Left ventricle myocardium inferior (tissue), 1 donor: Measurements from ENCODE around the gene KRTAP10-2. TPM values are rescaled to one million over a fixed set of nuclear protein-coding genes. Genes with fewer than 3 reads are reported as not detected.

Experiments
- DNase-seq: peaks from one replicate; pipeline ENCODE4 v3.0.0-alpha.2; 2020
- H3K27ac ChIP-seq: fragments of 200-600 bp; replicated peaks from 2 replicates; pipeline ENCODE4 v1.8.0; 2021
- H3K27me3 ChIP-seq: fragments of 200-600 bp; 2 replicates; pipeline ENCODE4 v1.8.0; 2021; ENCODE audit warnings: low read depth
- H3K36me3 ChIP-seq: fragments of 200-600 bp; 2 replicates; pipeline ENCODE4 v1.8.0; 2021
- H3K4me1 ChIP-seq: fragments of 200-600 bp; 2 replicates; pipeline ENCODE4 v1.8.0; 2021
- H3K4me3 ChIP-seq: fragments of 200-600 bp; 2 replicates; pipeline ENCODE4 v1.8.0; 2021; ENCODE audit warnings: mild to moderate bottlenecking, moderate library complexity
- H3K9me3 ChIP-seq: fragments of 200-600 bp; replicated peaks from 2 replicates; pipeline ENCODE4 v1.8.0; 2021
- intact Hi-C: fragments of 100-400 bp; cut with micrococcal nuclease; formaldehyde crosslinking; loops from one replicate; pipeline ENCODE4 v1.11.0; 2022
- total RNA-seq: library from RNA; stranded (reverse); fragmentation: NEBNext Ultra II Directional; extraction: Animal tissue kit (Norgen Biotek cat#: 25700); gene quantifications from one replicate; pipeline ENCODE4 v1.2.1, GENCODE V29; 2021
- TF ChIP-seq, protein P1 (sequence below): fragments of 200-600 bp; IDR thresholded peaks from 2 replicates; pipeline ENCODE4 v1.8.0; 2021; ENCODE audit warnings: antibody characterized with exemption, mild to moderate bottlenecking, borderline replicate concordance
- donor health status: DM: no; HTN: yes; CAD: no; lungs with severe emphysema.

Gene KRTAP10-2
- total RNA-seq, 1 donor from 2014 or later: not detected

DNA sequence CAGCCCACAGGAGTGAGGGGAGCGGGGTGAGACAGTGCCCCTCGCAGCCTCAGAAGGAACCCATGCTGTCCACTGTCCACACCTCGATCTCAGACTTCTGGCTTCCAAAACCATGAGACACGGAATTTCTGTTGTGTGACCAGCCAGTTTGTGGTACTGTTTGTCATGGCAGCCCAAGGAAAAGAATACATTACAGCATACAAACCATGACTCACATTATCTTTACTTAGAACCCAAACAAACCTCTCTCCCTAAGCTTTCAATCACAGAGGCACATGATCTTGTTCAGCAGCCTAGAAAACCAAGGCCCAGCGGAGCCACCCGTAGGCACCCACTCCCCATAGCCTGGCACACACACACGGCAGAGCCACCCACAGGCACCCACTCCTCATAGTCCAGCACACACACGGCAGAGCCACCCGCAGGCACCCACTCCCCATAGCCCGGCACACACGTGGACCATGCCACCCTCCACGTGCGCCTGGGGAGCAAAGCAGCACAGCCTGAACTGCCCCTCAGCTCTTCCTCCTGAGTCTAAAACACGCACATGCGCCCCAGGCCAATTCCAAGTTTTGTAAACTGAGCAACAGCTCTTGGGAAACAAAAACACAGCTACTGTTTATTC lies 21.8 kb upstream of the KRTAP10-2 start:
- no peaks in the 10 kb centered on the region for H3K4me1 ChIP-seq
- H3K27ac ChIP-seq: no peak overlapping the region
- no peaks in the 10 kb centered on the region for H3K36me3 ChIP-seq
- peaks cover 30% of the 10 kb centered on the region for H3K27me3 ChIP-seq
- DNase-seq: no peak
- H3K4me3 ChIP-seq: no peak overlapping the region
- TF ChIP-seq, protein P1, sequence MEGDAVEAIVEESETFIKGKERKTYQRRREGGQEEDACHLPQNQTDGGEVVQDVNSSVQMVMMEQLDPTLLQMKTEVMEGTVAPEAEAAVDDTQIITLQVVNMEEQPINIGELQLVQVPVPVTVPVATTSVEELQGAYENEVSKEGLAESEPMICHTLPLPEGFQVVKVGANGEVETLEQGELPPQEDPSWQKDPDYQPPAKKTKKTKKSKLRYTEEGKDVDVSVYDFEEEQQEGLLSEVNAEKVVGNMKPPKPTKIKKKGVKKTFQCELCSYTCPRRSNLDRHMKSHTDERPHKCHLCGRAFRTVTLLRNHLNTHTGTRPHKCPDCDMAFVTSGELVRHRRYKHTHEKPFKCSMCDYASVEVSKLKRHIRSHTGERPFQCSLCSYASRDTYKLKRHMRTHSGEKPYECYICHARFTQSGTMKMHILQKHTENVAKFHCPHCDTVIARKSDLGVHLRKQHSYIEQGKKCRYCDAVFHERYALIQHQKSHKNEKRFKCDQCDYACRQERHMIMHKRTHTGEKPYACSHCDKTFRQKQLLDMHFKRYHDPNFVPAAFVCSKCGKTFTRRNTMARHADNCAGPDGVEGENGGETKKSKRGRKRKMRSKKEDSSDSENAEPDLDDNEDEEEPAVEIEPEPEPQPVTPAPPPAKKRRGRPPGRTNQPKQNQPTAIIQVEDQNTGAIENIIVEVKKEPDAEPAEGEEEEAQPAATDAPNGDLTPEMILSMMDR: no peak
- peaks cover 37% of the 10 kb centered on the region for H3K9me3 ChIP-seq
- intact Hi-C loops: no loop called here

DNA sequence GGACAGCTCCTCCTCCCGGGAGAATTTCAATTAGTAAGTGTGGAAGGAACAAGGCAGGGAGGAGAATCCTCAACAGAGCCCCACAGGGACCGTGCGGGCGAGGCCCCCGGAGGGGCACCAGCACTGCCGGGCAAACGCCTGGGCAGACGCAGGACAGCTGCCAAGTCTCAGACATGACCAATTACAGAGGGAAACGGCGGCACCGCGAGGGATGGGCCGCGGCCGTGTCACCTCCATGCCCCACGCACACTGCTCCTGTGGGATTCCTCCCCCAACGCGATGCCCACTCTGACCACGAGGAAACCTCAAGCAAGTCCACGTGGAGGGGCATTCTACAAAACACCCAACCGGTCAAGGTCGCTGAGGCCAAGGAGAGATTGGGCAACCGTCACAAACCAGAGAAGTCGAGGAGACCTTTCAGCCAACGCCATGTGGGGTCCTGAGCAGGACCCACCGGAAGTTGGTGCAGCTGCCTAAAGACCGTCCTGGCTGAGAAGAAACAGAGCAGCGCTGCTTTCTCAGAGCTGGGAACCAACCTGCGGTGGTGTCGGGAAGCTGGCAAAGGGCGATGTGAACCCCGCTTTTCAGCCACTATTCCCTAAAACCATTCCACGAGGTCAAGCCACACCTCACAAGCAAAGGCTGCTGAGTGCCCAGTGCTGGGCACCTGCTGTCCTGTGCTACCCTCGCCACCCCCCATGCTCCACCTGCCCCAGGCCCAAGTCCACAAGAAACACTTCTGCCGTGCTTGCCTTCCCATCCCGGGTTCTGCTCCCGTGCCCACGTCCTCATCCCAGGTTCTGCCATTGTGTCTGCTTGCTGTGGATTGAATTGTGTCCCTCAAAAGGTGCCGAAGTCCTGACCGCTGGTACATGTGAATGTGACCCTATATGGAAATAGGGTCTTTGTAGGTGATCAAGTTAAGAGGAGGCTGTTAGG lies 20.8 kb upstream of the KRTAP10-2 start:
- H3K36me3 ChIP-seq: no peaks in the 10 kb centered on the region
- no peak overlapping the region for H3K27ac ChIP-seq
- H3K27me3 ChIP-seq: peaks cover 30% of the 10 kb centered on the region
- no peak for DNase-seq
- intact Hi-C loops: no loop called here
- H3K4me1 ChIP-seq: no peaks in the 10 kb centered on the region
- TF ChIP-seq, protein P1: no peak
- H3K4me3 ChIP-seq: no peak overlapping the region
- H3K9me3 ChIP-seq: peaks cover 31% of the 10 kb centered on the region

DNA sequence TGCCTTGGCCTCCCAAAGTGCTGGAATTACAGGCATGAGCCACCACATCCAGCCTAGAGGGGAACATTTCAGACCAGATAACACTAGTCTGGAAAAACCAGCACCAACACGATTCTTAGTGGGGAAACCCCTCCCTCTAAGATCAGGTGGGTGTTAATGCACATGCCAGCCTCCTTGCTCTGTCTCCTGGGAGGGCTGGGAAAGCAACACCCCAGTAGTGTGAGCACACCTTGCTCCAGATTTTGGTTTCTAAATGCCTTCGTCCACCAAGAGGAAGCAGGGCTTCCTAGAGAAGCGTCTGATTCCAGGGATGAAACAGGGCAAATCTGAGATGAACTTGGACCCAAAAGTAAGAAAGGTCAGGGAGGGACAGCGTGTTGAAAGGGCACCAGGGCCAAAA lies 20.0 kb upstream of the KRTAP10-2 start:
- no peak overlapping the region for H3K27ac ChIP-seq
- H3K4me3 ChIP-seq: no peak overlapping the region
- no peaks in the 10 kb centered on the region for H3K36me3 ChIP-seq
- peaks cover 30% of the 10 kb centered on the region for H3K27me3 ChIP-seq
- H3K9me3 ChIP-seq: peaks cover 27% of the 10 kb centered on the region
- intact Hi-C loops: no loop called here
- TF ChIP-seq, protein P1: no peak
- H3K4me1 ChIP-seq: no peaks in the 10 kb centered on the region
- DNase-seq: no peak

DNA sequence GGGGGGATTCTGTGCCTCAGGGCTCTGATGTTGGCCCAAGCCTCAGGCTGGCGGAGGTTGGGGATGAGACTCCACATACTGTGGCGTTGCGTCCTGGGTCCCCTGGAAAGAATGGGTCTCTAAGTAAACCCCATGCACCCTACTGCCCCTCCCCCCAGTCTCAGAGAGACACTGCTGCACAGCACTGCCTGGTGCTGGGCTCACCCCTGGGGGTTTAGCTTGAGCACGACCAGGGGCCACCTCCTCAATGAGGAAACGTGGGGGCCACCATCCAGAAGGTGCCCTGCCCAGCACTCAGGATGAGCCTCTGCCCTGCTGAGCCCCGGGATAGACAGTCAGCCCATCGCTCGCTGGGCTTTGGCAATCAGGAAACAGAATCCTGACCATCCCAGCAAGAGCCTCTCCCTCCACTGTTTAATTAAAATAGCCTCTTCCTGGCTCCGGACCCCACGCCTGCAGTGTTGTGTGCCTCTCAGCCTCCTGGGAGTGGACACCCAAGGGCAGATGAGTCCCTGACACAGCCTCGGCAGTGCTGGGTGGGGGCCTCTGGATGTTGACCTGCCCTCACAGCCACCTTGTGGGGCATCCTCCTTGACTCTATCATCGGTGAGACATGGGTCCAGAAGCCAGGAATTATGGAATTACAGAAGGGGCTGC lies 18.7 kb upstream of the KRTAP10-2 start:
- Histone ChIP-seq H3K4me1 (no peaks in the 10 kb centered on the region), H3K4me3 (no peak overlapping the region), H3K27me3 (peaks cover 27% of the 10 kb centered on the region), H3K36me3 (no peaks in the 10 kb centered on the region), H3K9me3 (peaks cover 21% of the 10 kb centered on the region), H3K27ac (no peak overlapping the region)
- TF ChIP-seq, protein P1: no peak
- DNase-seq: no peak
- intact Hi-C loops: no loop called here

DNA sequence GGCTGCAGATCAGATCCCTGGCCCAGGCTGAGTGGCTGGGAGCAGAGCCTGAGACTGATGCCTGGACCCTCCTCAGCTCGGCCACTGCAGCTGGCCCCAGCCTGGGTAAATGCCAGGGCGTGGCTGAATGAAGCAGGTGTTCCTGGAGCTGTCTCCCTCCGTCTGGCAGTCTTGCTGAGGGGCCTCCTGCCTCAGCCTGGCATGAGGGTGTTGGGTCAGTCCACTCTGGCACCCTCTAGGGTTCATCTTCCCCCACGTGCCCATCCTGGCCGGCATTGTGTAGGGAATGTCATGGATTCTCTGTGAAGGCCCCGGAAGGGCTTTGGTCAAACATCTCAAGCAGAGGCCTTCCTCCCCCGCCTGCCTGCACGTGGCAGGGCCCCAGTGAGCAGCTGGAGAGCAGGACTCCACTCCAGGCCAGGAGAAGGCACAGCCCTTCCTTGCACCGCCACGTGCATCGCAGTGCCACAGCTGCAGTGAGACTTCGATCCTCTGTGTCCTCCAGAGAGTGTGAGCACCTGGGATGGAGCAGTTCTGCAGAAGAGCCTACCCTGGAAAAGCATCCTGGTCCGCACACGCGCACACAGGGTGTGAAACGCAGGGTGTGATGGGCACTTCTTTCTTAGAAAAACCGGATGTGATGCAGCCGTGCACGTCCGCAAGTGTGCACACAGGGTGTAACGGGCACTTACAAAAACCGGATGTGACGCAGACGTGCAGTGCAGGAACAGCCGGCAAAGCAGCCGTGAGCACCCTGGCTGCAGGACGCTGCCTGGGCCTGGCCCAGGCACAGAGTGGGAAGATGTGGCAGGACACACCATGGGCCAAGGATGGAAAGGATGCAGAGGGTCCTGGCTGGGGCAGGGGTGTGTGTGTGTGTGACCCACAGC lies 17.6 kb upstream of the KRTAP10-2 start:
- Histone ChIP-seq H3K27ac (no peak overlapping the region), H3K4me1 (no peaks in the 10 kb centered on the region), H3K27me3 (peaks cover 19% of the 10 kb centered on the region), H3K9me3 (peaks cover 26% of the 10 kb centered on the region), H3K4me3 (no peak overlapping the region), H3K36me3 (no peaks in the 10 kb centered on the region)
- TF ChIP-seq, protein P1: no peak
- intact Hi-C loops: no loop called here
- no peak for DNase-seq
